Kidney (tissue), 14 donors: ENCODE measurements around the gene FRA10AC1. TPM values are rescaled to one million over a fixed set of nuclear protein-coding genes. Genes with fewer than 3 reads are reported as not detected.

Experiments used
- DNase-seq, 5 donors: peaks; one replicate each; pipeline ENCODE4 v3.0.0-alpha.2; 2013 to 2020
- FAIRE-seq: peaks from 2 replicates; lab custom pipeline; 2012; peaks lifted over from hg19 to GRCh38; lab: Jason Lieb, UNC
- H3K27ac ChIP-seq, 2 donors: one replicate each; pipeline ENCODE4 v1.7.0; 2013; ENCODE audit warnings: low read depth in 2 of 2, low read length in 2 of 2, inconsistent platforms in 1 of 2
- H3K27me3 ChIP-seq: one replicate; pipeline ENCODE4 v1.7.1; 2013; ENCODE audit warnings: low read length, inconsistent platforms; ENCODE audit not compliant: control insufficient read depth, insufficient read depth
- H3K36me3 ChIP-seq, 3 donors: one replicate each; pipeline versions ENCODE4 v1.7.0 to v1.7.1; 2013; ENCODE audit warnings: low read length in 3 of 3, control low read depth in 1 of 3, inconsistent platforms in 1 of 3; ENCODE audit not compliant: insufficient read depth in 3 of 3, control insufficient read depth in 2 of 3
- H3K4me1 ChIP-seq, 3 donors: one replicate each; pipeline versions ENCODE4 v1.7.0 to v1.7.1; 2013; ENCODE audit warnings: low read length in 3 of 3, inconsistent platforms in 1 of 3, low read depth in 1 of 3; ENCODE audit not compliant: control insufficient read depth in 2 of 3, insufficient read depth in 2 of 3
- H3K4me3 ChIP-seq, 3 donors: one replicate each; pipeline versions ENCODE4 v1.7.0 to v1.8.1; 2013; ENCODE audit warnings: low read length in 3 of 3, control low read depth in 1 of 3, inconsistent platforms in 1 of 3
- H3K9ac ChIP-seq, 3 donors: one replicate each; pipeline versions ENCODE4 v1.7.0 to v1.7.1; 2013; ENCODE audit warnings: low read length in 3 of 3, control low read depth in 1 of 3, inconsistent platforms in 1 of 3
- H3K9me3 ChIP-seq, 3 donors: one replicate each; pipeline versions ENCODE4 v1.7.0 to v1.7.1; 2013; ENCODE audit warnings: low read length in 3 of 3, control low read depth in 1 of 3, inconsistent platforms in 1 of 3; ENCODE audit not compliant: control insufficient read depth in 2 of 3, insufficient read depth in 1 of 3
- intact Hi-C: fragments of 100-400 bp; cut with DNase I; formaldehyde crosslinking; loops from one replicate; pipeline ENCODE4 v1.11.1; 2022
- polyA plus RNA-seq: library from polyadenylated mRNA; stranded (reverse); fragments of 350-450 nt; fragmentation: Illumina TruSeq; extraction: RNeasy Lipid Tissue Mini Kit (QIAGEN cat#74804); gene quantifications from one replicate; pipeline ENCODE4 v1.2.3, GENCODE V29; 2014; ENCODE audit warnings: low read depth, low replicate concordance; ENCODE audit not compliant: insufficient read depth
- total RNA-seq: library from RNA; stranded (reverse); fragmentation: NEBNext Ultra II Directional; extraction: Animal tissue kit (Norgen Biotek cat#: 25700); gene quantifications from one replicate; pipeline ENCODE4 v1.2.1, GENCODE V29; 2021
- TF ChIP-seq, protein P1 (sequence below): IDR thresholded peaks from 3 replicates; pipeline ENCODE4 v1.5.1; 2012; ENCODE audit warnings: mild to moderate bottlenecking, moderate library complexity, borderline replicate concordance; ENCODE audit not compliant: insufficient read depth; ENCODE audit errors: extremely low read depth
- donor health status: control.
- donor health status: control.
- donor health status: control.
- donor health status: control.
- donor health status: control.
- donor health status: DM: yes; HTN: yes; CAD: no.
- donor health status: Normal renal cell carcinoma (clear cell type).

Gene FRA10AC1
- total and polyA plus RNA-seq, 2 donors from 2014 or later: 15.6 to 18.9 TPM

DNA sequence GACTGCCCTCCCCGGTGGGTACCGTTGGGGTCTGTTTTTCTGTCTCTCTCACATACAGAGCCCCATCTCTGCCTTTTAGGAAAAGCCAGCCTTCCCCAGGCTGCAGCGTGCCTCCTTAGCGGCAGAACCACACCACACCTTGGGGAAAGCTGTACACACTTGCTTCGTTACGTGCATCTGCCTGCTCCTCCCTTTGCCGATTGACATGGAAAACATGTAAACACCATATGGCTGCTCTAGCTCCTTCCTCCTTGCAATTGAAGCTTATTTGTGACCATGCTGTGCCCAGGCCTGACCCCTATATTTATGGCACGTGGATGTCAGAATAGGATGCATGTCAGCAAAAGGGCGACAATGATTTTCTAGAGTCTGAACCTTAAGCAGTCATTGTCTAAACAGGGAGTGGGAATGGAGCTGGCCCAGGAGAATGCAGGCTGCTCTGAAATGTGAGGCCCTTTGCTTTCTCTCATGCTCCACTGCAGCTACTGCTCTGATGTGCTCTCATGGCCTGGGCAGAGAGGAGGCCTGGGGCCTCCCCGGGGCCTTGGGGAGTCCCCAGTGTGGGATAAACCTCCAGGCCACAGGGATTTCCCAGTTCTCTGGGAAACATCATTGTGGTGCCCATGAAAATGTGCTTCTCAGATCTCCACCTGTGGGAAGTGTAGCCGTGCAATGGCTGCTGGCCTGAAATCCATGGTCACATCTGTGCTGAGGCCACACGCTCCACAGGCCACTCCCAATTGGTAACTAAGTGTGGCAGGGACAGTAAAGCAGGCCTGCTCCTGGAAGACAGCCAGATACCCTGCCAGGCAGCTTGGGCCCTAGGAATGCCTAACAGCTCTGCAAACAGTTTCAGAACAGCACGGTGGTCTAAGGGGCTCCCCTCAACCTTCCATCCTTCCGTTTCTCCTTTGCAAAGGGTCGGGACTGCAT, 71.5 kb downstream of the FRA10AC1 start:
- Histone ChIP-seq H3K9me3 (no peaks in the 10 kb centered on the region), H3K9ac (no peak overlapping the region), H3K27me3 (no peaks in the 10 kb centered on the region), H3K36me3 (no peaks in the 10 kb centered on the region), H3K4me3 (no peak overlapping the region), H3K27ac (no peak overlapping the region), H3K4me1 (no peaks in the 10 kb centered on the region)
- peak in 3 of 5 donors; percentile 20 to 42 (median 27) for DNase-seq
- intact Hi-C loops: no loop called here
- no peak for FAIRE-seq
- TF ChIP-seq, protein P1, sequence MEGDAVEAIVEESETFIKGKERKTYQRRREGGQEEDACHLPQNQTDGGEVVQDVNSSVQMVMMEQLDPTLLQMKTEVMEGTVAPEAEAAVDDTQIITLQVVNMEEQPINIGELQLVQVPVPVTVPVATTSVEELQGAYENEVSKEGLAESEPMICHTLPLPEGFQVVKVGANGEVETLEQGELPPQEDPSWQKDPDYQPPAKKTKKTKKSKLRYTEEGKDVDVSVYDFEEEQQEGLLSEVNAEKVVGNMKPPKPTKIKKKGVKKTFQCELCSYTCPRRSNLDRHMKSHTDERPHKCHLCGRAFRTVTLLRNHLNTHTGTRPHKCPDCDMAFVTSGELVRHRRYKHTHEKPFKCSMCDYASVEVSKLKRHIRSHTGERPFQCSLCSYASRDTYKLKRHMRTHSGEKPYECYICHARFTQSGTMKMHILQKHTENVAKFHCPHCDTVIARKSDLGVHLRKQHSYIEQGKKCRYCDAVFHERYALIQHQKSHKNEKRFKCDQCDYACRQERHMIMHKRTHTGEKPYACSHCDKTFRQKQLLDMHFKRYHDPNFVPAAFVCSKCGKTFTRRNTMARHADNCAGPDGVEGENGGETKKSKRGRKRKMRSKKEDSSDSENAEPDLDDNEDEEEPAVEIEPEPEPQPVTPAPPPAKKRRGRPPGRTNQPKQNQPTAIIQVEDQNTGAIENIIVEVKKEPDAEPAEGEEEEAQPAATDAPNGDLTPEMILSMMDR: no peak

DNA sequence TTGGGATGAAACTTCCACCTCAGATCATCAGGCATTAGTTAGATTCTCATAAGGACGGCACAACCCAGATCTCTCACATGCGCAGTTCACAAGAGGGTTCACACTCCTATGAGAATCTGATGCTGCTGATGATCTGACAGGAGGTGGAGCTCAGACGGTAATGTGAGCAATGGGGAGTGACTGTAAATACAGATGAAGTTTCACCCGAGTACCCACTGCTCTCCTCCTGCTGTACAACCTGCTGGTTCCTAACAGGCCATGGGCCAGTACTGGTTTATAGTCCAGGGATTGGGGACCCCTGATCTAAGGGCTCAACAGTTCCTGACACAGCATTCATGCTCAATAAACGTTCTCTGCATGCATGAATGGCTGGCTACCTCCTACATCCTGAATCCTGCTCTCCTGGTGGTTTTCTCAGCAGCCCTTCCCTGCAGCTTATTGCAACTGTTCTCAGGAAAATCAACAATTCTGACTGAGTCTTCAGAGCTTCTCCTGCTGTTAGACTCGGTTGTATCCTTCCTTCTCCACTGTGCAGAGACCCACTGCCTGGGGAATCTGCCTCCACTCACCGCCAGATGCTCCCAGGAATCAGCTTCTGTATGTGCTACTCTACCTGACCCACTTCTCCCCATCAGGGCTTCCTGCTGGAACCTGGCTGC, 72.6 kb downstream of the FRA10AC1 start:
- H3K4me3 ChIP-seq: no peak overlapping the region
- no peaks in the 10 kb centered on the region for H3K27me3 ChIP-seq
- H3K36me3 ChIP-seq: no peaks in the 10 kb centered on the region
- no peaks in the 10 kb centered on the region for H3K9me3 ChIP-seq
- intact Hi-C loops: no loop called here
- H3K9ac ChIP-seq: no peak overlapping the region
- H3K4me1 ChIP-seq: no peaks in the 10 kb centered on the region
- TF ChIP-seq, protein P1: no peak
- DNase-seq (peak in 4 of 5 donors; percentile 22 to 54 (median 42)), FAIRE-seq (no peak)
- H3K27ac ChIP-seq: no peak overlapping the region

DNA sequence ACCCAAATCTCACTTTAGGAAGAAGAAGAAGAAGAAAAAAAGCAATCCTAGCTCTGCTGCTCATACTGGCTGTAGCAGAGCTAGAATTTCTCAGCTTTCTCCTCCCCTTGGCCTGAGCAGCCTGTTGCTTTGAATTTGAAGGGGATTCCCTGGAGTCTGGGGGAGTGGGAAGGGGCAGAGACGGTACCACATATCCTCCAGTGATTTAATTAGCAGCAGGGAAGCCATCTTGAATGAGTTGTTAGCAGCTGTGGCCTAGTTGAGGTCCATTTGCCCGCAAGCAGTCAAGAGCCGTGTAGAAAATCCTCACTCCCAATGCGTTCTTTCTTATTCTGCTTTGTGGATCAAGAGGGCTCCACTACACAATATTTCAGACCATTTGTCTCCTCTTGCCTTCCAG, 73.5 kb downstream of the FRA10AC1 start:
- intact Hi-C loops: no loop called here
- peak in 2 of 5 donors; percentile 10 to 13 for DNase-seq
- Histone ChIP-seq H3K9ac (no peak overlapping the region), H3K27me3 (no peaks in the 10 kb centered on the region), H3K36me3 (no peaks in the 10 kb centered on the region), H3K9me3 (no peaks in the 10 kb centered on the region), H3K4me3 (no peak overlapping the region), H3K4me1 (no peaks in the 10 kb centered on the region), H3K27ac (no peak overlapping the region)
- TF ChIP-seq, protein P1: no peak
- FAIRE-seq: no peak
